Thoracic aorta (tissue), 2 donors: Measurements from ENCODE around the gene UBN1. TPM values are rescaled to one million over a fixed set of nuclear protein-coding genes. Genes with fewer than 3 reads are reported as not detected.

Source experiments
- ATAC-seq: fragments of 150-250 bp; one replicate; pipeline ENCODE4 v1.8.0; 2017; ENCODE audit warnings: low read depth; ENCODE audit not compliant: insufficient number of reproducible peaks, low FRiP score
- DNase-seq: peaks from one replicate; pipeline ENCODE4 v3.0.0-alpha.2; 2020; ENCODE audit warnings: low spot score
- H3K27ac ChIP-seq, 2 donors: fragments of 200-600 bp; sonication (generic); 1 replicate in 1 of 2; 2 replicates in 1 of 2; pipeline ENCODE4 v1.5.1; 2016; ENCODE audit warnings: mild to moderate bottlenecking in 2 of 2, moderate library complexity in 2 of 2
- H3K27me3 ChIP-seq: fragments of 200-600 bp; sonication (generic); replicated peaks from 2 replicates; pipeline ENCODE4 v1.6.0; 2016; ENCODE audit warnings: mild to moderate bottlenecking; ENCODE audit not compliant: insufficient read depth
- H3K36me3 ChIP-seq: fragments of 200-600 bp; sonication (generic); one replicate; pipeline ENCODE4 v1.5.1; 2016
- H3K4me1 ChIP-seq, 2 donors: fragments of 200-600 bp; sonication (generic); 1 replicate in 1 of 2; 2 replicates in 1 of 2; pipeline versions ENCODE4 v1.5.1 to v1.6.0; 2016; ENCODE audit warnings: low read depth in 2 of 2, mild to moderate bottlenecking in 1 of 2; ENCODE audit not compliant: control insufficient read depth in 1 of 2
- H3K4me3 ChIP-seq: fragments of 200-600 bp; sonication (generic); 2 replicates; pipeline ENCODE4 v1.5.1; 2016; ENCODE audit warnings: mild to moderate bottlenecking
- H3K9me3 ChIP-seq: fragments of 200-600 bp; sonication (generic); 2 replicates; pipeline ENCODE4 v1.5.1; 2016
- total RNA-seq, 2 donors: library from RNA; depleted of rRNA; stranded (reverse); fragments of >200 nt; gene quantifications; one replicate each; pipeline versions ENCODE4 v1.1.0 to v1.2.3, GENCODE V29; 2016
- TF ChIP-seq, protein P1 (sequence below): fragments of 200-600 bp; sonication (generic); IDR thresholded peaks from one replicate; pipeline ENCODE4 v1.5.1; 2019; ENCODE audit warnings: antibody characterized with exemption

The UBN1 gene
- total RNA-seq, 2 donors from 2014 or later = 27.1 to 37.0 TPM

DNA sequence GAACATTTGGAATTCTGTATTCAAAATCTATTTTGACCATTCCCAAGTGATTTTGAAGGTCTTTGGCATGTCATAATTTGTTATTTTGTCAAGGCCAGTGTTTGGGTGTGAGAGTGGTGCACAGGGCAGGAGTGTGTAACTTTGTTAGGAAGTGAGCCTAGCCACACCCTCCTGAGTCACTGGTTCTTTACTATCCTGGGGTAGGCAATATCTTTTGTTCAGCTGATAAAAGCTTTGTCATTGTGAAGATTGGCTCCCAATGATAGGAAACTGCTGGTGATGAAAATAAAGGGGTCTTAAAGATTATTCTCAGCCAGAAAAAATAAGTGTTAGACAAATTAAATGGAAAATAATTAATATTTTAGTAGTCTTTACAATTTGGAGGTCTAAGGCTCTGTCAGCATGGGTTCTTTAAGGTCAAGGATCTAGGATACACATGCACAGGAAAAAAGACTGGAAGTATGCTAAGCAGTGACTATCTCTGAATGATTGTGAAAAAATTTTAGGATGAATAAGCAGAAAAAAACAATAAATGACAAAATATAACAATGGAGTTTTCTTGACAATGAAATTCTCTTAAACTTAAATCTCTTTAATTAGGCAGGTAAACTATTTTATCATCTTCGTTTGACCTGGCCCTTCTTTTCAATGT, 5.1 kb downstream of the UBN1 start:
- H3K9me3 ChIP-seq = no peaks in the 10 kb centered on the region
- TF ChIP-seq, protein P1, sequence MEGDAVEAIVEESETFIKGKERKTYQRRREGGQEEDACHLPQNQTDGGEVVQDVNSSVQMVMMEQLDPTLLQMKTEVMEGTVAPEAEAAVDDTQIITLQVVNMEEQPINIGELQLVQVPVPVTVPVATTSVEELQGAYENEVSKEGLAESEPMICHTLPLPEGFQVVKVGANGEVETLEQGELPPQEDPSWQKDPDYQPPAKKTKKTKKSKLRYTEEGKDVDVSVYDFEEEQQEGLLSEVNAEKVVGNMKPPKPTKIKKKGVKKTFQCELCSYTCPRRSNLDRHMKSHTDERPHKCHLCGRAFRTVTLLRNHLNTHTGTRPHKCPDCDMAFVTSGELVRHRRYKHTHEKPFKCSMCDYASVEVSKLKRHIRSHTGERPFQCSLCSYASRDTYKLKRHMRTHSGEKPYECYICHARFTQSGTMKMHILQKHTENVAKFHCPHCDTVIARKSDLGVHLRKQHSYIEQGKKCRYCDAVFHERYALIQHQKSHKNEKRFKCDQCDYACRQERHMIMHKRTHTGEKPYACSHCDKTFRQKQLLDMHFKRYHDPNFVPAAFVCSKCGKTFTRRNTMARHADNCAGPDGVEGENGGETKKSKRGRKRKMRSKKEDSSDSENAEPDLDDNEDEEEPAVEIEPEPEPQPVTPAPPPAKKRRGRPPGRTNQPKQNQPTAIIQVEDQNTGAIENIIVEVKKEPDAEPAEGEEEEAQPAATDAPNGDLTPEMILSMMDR = no peak
- H3K4me3 ChIP-seq = no peak overlapping the region
- ATAC-seq = no peak
- H3K27ac ChIP-seq = no peak overlapping the region
- H3K36me3 ChIP-seq = peaks cover 22% of the 10 kb centered on the region
- peaks cover 21 to 37% of the 10 kb centered on the region in 2 donors for H3K4me1 ChIP-seq
- no peak for DNase-seq
- H3K27me3 ChIP-seq = no peaks in the 10 kb centered on the region

DNA sequence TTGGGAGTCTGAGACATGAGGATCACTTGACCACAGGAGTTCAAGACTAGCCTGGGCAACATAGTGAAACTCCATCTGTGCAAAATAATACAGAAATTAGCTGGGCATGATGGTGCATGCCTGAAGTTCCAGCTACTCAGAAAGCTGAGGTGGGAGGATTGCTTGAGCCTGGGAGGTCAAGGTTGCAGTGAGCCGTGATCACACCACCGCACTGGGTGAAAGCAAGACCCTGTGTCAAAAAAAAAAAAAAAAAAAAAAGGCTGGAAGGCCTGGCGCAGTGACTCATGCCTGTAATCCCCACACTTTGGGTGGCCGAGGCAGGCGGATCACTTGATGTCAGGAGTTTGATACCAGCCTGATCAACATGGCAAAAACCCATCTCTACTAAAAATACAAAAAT, 8.1 kb downstream of the UBN1 start:
- no peaks in the 10 kb centered on the region for H3K27me3 ChIP-seq
- TF ChIP-seq, protein P1 = no peak
- no peaks in the 10 kb centered on the region for H3K9me3 ChIP-seq
- ATAC-seq (no peak), DNase-seq (no peak)
- H3K27ac ChIP-seq = no peak overlapping the region
- no peak overlapping the region for H3K4me3 ChIP-seq
- H3K36me3 ChIP-seq = peaks cover 51% of the 10 kb centered on the region
- peaks cover 6 to 17% of the 10 kb centered on the region in 2 donors for H3K4me1 ChIP-seq

DNA sequence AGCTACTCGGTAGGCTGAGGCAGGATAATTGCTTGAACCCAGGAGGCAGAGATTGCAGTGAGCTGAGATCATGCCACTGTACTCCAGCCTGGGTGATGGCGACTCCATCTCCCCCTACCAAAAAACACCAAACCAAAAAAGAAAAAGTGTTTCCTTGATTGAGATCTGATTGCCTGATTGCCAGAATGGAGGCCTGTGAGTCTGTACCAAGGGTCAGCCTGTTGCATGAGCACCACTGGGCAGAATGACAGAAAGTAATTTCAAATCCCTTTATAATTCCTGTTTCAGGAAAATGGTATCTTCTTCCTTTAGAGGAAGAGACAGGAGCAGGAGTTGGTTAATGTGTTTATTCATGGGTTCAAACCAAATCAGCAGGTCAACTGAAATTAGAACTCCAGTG, 8.5 kb downstream of the UBN1 start:
- no peaks in the 10 kb centered on the region for H3K27me3 ChIP-seq
- peaks cover 56% of the 10 kb centered on the region for H3K36me3 ChIP-seq
- H3K4me3 ChIP-seq = no peak overlapping the region
- no peak for DNase-seq
- H3K4me1 ChIP-seq = peaks cover 4 to 13% of the 10 kb centered on the region in 2 donors
- H3K27ac ChIP-seq = no peak overlapping the region
- TF ChIP-seq, protein P1 = no peak
- ATAC-seq = no peak
- H3K9me3 ChIP-seq = no peaks in the 10 kb centered on the region

DNA sequence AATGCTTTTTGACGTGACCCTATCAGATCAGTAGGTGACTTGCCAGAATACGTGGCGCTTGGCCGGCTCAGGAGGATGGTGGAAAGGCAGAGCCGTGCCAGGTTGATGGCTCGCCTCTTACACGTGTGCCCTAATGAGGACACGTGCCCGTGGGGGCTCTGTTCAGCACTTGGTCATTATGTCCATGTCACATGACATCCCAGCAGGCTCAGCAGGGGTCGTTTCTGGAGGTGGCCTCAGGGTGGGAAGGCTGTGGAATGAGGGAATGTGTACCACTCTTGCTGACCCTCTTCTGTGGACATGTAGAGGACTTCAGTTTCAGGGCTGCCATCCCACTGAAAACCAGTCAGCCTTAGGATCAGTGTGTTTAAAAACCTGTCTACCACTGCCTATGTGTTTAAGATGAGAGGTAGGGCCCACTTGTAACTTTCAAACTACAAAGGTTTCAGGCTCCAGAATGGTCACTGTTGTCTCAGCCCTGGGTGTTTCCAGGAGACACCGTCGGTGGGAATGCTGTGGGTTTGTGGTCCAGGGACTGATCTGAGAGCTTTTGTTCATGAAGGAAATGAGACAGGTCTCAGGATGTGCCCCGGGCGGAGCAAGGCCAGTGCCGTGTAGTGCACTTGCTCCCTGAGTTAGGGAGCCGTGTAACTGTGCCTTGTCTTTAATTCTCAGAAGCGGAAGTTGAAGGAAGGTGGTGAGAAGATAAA, 12.1 kb downstream of the UBN1 start:
- H3K27me3 ChIP-seq = no peaks in the 10 kb centered on the region
- peaks cover 4 to 12% of the 10 kb centered on the region in 2 donors for H3K4me1 ChIP-seq
- no peak overlapping the region for H3K4me3 ChIP-seq
- TF ChIP-seq, protein P1 = no peak
- H3K27ac ChIP-seq = no peak overlapping the region
- no peak for DNase-seq
- no peaks in the 10 kb centered on the region for H3K9me3 ChIP-seq
- peaks cover 60% of the 10 kb centered on the region for H3K36me3 ChIP-seq
- no peak for ATAC-seq

DNA sequence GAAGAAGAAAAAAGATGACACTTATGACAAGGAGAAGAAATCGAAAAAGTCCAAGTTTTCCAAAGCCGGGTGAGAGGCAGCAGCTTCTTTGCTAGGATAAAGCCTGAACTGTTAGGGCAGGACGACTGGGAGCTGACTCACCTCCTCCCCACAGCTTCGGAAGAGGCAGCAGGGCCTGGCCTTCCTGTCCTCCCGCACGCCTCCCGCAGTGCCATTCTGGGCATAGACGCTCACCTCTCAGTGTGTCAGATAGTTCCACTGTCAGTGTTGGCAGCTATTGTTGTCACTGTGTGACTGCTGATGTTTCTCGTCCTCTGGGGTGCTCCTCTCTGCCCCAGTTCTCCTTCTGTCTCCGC, 12.6 kb downstream of the UBN1 start:
- H3K4me1 ChIP-seq = peaks cover 4 to 12% of the 10 kb centered on the region in 2 donors
- DNase-seq (no peak), ATAC-seq (no peak)
- H3K4me3 ChIP-seq = no peak overlapping the region
- H3K9me3 ChIP-seq = no peaks in the 10 kb centered on the region
- peaks cover 60% of the 10 kb centered on the region for H3K36me3 ChIP-seq
- TF ChIP-seq, protein P1 = no peak
- no peak overlapping the region for H3K27ac ChIP-seq
- H3K27me3 ChIP-seq = no peaks in the 10 kb centered on the region
